IPS DF 19.7 (cell line): ENCODE measurements around the gene RET.
A peak's percentile ranks its signal among the peaks of the same experiment; 100 is the strongest.
"Not testable (repeated sequence)": the region's sequence is repeated elsewhere in the genome, so short reads cannot be mapped to it uniquely, and the experiment has no call there.

Experiments
- DNase-seq: peaks from one replicate; pipeline ENCODE4 v3.0.0-alpha.2; 2013; ENCODE audit warnings: low read depth, low spot score

The RET gene

GRCh38 chr10:43078175-43078985 is 1.5 kb downstream of the RET start:
- no peak for DNase-seq

- DNase-seq = peak; percentile 28
These were observed 2.1 kb downstream of the RET start for GRCh38 chr10:43078986-43079273.

GRCh38 chr10:43079856-43080255 is 3.0 kb downstream of the RET start:
- no peak for DNase-seq

GRCh38 chr10:43082087-43082486 is 5.2 kb downstream of the RET start:
- DNase-seq = no peak

GRCh38 chr10:43082746-43083145 is 5.9 kb downstream of the RET start:
- DNase-seq = no peak

- no peak for DNase-seq
These were observed 6.9 kb downstream of the RET start for GRCh38 chr10:43083764-43084163.

GRCh38 chr10:43084812-43085211 is 7.9 kb downstream of the RET start:
- no peak for DNase-seq

- no peak for DNase-seq
These were observed 9.6 kb downstream of the RET start for GRCh38 chr10:43086321-43086942.

GRCh38 chr10:43089519-43089918 is 12.7 kb downstream of the RET start:
- no peak for DNase-seq

- DNase-seq = no peak
These were observed 13.3 kb downstream of the RET start for GRCh38 chr10:43090188-43090587.

GRCh38 chr10:43090664-43091063 is 13.8 kb downstream of the RET start:
- DNase-seq = no peak

- no peak for DNase-seq
These were observed 15.0 kb downstream of the RET start for GRCh38 chr10:43091846-43092245.

GRCh38 chr10:43093423-43094076 is 16.7 kb downstream of the RET start:
- DNase-seq = no peak

GRCh38 chr10:43094085-43094484 is 17.2 kb downstream of the RET start:
- no peak for DNase-seq

GRCh38 chr10:43099339-43099738 is 22.5 kb downstream of the RET start:
- DNase-seq = not testable (repeated sequence)

GRCh38 chr10:43099928-43100327 is 23.1 kb downstream of the RET start:
- DNase-seq = no peak

GRCh38 chr10:43100366-43100765 is 23.5 kb downstream of the RET start:
- no peak for DNase-seq

GRCh38 chr10:43102063-43102828 is 25.4 kb downstream of the RET start:
- no peak for DNase-seq

GRCh38 chr10:43105102-43105955 is 28.5 kb downstream of the RET start:
- peak; percentile 38 for DNase-seq

GRCh38 chr10:43105956-43106229 is 29.0 kb downstream of the RET start:
- DNase-seq = no peak

GRCh38 chr10:43106256-43107091 is 29.6 kb downstream of the RET start:
- DNase-seq = no peak
